ENCODE results near the gene DNPH1. TPM values are rescaled to one million over a fixed set of nuclear protein-coding genes. Genes with fewer than 3 reads are reported as not detected.
A peak's percentile ranks its signal among the peaks of the same experiment; 100 is the strongest.

The DNPH1 gene
- total and polyA plus RNA-seq, 9 of the 15 experiments (the other 6 are each of a cell fraction or from before 2014, with no cell fraction given) = 7.3 to 300 (median 68.7) TPM

- TF ChIP-seq ZFP91 (CRISPR knock-in tag; IDR thresholded peaks at IDR 0.05) = no peak
- TF ChIP-seq NR1H2 (CRISPR knock-in tag; IDR thresholded peaks at IDR 0.05) = no peak
- TF ChIP-seq PYGO2 (tag; IDR thresholded peaks at IDR 0.05) = no peak
- no peak for TF ChIP-seq MAFF (IDR thresholded peaks at IDR 0.05; ENCODE audit: low read length)
- no peak for TF ChIP-seq PHF8 (IDR thresholded peaks at IDR 0.05; ENCODE audit: borderline replicate concordance, low read length)
- TF ChIP-seq JUN (IDR thresholded peaks at IDR 0.05; ENCODE audit: borderline replicate concordance, low read depth, low read length) = no peak
- TF ChIP-seq JUN (CRISPR knock-in tag; IDR thresholded peaks at IDR 0.05; ENCODE audit: borderline replicate concordance) = no peak; the same call in 1 of the 2 replicates
- 0 out of 2 replicates have a peak, but pooled peaks have one; percentile 37 for TF ChIP-seq ZHX1 (conservative IDR thresholded peaks at IDR 0.05; ENCODE audit: low read length)
- peak; percentile 62 for TF ChIP-seq MEIS2 (IDR thresholded peaks at IDR 0.05; ENCODE audit: partially characterized antibody)
- no peak for TF ChIP-seq SMARCB1 (IDR thresholded peaks at IDR 0.05; ENCODE audit: insufficient read length, low read depth)
- no peak for TF ChIP-seq ARID3A (IDR thresholded peaks at IDR 0.05; ENCODE audit: borderline replicate concordance, low read depth, low read length)
- TF ChIP-seq BCL6 (CRISPR knock-in tag; IDR thresholded peaks at IDR 0.05) = no peak
- no peak for TF ChIP-seq IRF9 (tag; IDR thresholded peaks at IDR 0.05)
- no peak for TF ChIP-seq MYNN (IDR thresholded peaks at IDR 0.05)
- TF ChIP-seq MYNN (CRISPR knock-in tag; IDR thresholded peaks at IDR 0.05) = no peak
- no peak for TF ChIP-seq RUNX1 (IDR thresholded peaks at IDR 0.05; ENCODE audit: low read depth)
- 0 out of 2 replicates have a peak, but pooled peaks have one; percentile 38 for TF ChIP-seq RNF2 (IDR thresholded peaks at IDR 0.05)
These were observed 17.2 kb upstream of the DNPH1 start (continued) for GRCh38 chr6:43246301-43247113.
